SK-N-SH (cell line): ENCODE data around the gene CCR3. TPM values are rescaled to one million over a fixed set of nuclear protein-coding genes. Genes with fewer than 3 reads are reported as not detected.

Experiments used
- CTCF ChIA-PET: fragments of 300-600, 350-600 bp; formaldehyde crosslinking; extraction: SDS; loops from one replicate; lab custom pipeline; 2021; lab: Yijun Ruan, JAX
- POLR2A ChIA-PET: fragments of 350-600 bp; sonication (Branson Sonifier 250); formaldehyde crosslinking; extraction: SDS; loops from one replicate; lab custom pipeline; 2020; ENCODE audit warnings: antibody characterized with exemption, inconsistent platforms; lab: Yijun Ruan, JAX
- DNase-seq: peaks from one replicate; pipeline ENCODE4 v3.0.0; 2012
- H2AFZ ChIP-seq: fragments of 200-600 bp; sonication (generic); 2 replicates; pipeline ENCODE4 v1.8.1; 2016; ENCODE audit warnings: antibody characterized with exemption, mild to moderate bottlenecking, low read depth
- H3F3A ChIP-seq: fragments of 200-600 bp; sonication (generic); replicated peaks from 2 replicates; pipeline ENCODE3; 2016; ENCODE audit warnings: antibody characterized with exemption, mild to moderate bottlenecking; ENCODE audit not compliant: insufficient read depth
- H3K27ac ChIP-seq, 2 experiments: fragments of 200-500 bp in 1 of 2; fragments of 200-600 bp in 1 of 2; sonication (Bioruptor generic) in 1 of 2; sonication (generic), shearing (Covaris generic) in 1 of 2; 2 replicates each; pipeline versions ENCODE4 v1.5.1 to v1.6.1; 2014 to 2016; ENCODE audit warnings: low read depth in 2 of 2, inconsistent platforms in 1 of 2, low read length in 1 of 2, mild to moderate bottlenecking in 1 of 2, mixed read lengths in 1 of 2
- H3K27me3 ChIP-seq: fragments of 200-600 bp; sonication (generic), shearing (Covaris generic); 2 replicates; pipeline ENCODE4 v1.6.1; 2016; ENCODE audit warnings: mixed run types; ENCODE audit not compliant: insufficient read depth
- H3K36me3 ChIP-seq, 2 experiments: fragments of 200-500 bp in 1 of 2; fragments of 200-600 bp in 1 of 2; sonication (Bioruptor generic) in 1 of 2; sonication (generic) in 1 of 2; replicated peaks in 1 of 2; 2 replicates each; pipeline versions ENCODE3 to v1.5.1; 2014 to 2016; ENCODE audit warnings: low read length in 1 of 2, mild to moderate bottlenecking in 1 of 2; ENCODE audit not compliant: insufficient read depth in 2 of 2, control insufficient read depth in 1 of 2
- H3K4me1 ChIP-seq, 2 experiments: fragments of 200-500 bp in 1 of 2; fragments of 200-600 bp in 1 of 2; sonication (Bioruptor generic) in 1 of 2; sonication (generic), shearing (Covaris generic) in 1 of 2; 2 replicates each; pipeline versions ENCODE4 v1.5.1 to v1.6.1; 2014 to 2016; ENCODE audit warnings: low read depth in 1 of 2, low read length in 1 of 2, mixed run types in 1 of 2; ENCODE audit not compliant: insufficient read depth in 2 of 2, control insufficient read depth in 1 of 2
- H3K4me2 ChIP-seq: fragments of 200-600 bp; sonication (generic), shearing (Covaris generic); 2 replicates; pipeline ENCODE4 v1.6.1; 2017; ENCODE audit warnings: mixed run types
- H3K4me3 ChIP-seq, 2 experiments: fragments of 200-500 bp in 1 of 2; fragments of 200-600 bp in 1 of 2; sonication (Bioruptor generic) in 1 of 2; sonication (generic), shearing (Covaris generic) in 1 of 2; 2 replicates each; pipeline versions ENCODE4 v1.5.1 to v1.8.1; 2014 to 2016; ENCODE audit warnings: low read depth in 2 of 2, inconsistent platforms in 1 of 2, low read length in 1 of 2, mild to moderate bottlenecking in 1 of 2, mixed read lengths in 1 of 2, moderate library complexity in 1 of 2
- H3K79me2 ChIP-seq: fragments of 200-600 bp; sonication (generic); 2 replicates; pipeline ENCODE4 v1.8.1; 2017; ENCODE audit warnings: mild to moderate bottlenecking; ENCODE audit not compliant: insufficient read depth
- H3K9ac ChIP-seq: fragments of 200-600 bp; sonication (generic); 2 replicates; pipeline ENCODE4 v1.6.1; 2017; ENCODE audit warnings: mixed run types
- H3K9me2 ChIP-seq: fragments of 200-600 bp; sonication (generic); 2 replicates; pipeline ENCODE4 v1.6.1; 2017; ENCODE audit warnings: mixed run types
- H3K9me3 ChIP-seq: fragments of 200-600 bp; sonication (generic); 2 replicates; pipeline ENCODE4 v1.6.1; 2017; ENCODE audit warnings: mixed run types, mild to moderate bottlenecking, moderate library complexity
- H4K20me1 ChIP-seq: fragments of 200-600 bp; sonication (generic); 2 replicates; pipeline ENCODE4 v1.6.1; 2017; ENCODE audit warnings: mild to moderate bottlenecking, mixed run types; ENCODE audit not compliant: insufficient read depth
- CHD2 ChIP-seq: fragments of 150-350 bp; IDR thresholded peaks from 2 replicates; pipeline ENCODE4 v1.6.1; 2018; ENCODE audit warnings: low read length; ENCODE audit not compliant: partially characterized antibody
- CTCF ChIP-seq: fragments of 200-600 bp; sonication (generic); IDR thresholded peaks from 2 replicates; pipeline ENCODE4 v1.6.1; 2017; ENCODE audit warnings: antibody characterized with exemption, mild to moderate bottlenecking, moderate library complexity
- EZH2phosphoT487 ChIP-seq: fragments of 200-600 bp; sonication (generic); IDR thresholded peaks from 2 replicates; pipeline ENCODE4 v1.6.1; 2017; ENCODE audit warnings: low read depth, mixed run types, mild to moderate bottlenecking, antibody characterized with exemption, moderate library complexity, borderline replicate concordance
- FOXM1 ChIP-seq: IDR thresholded peaks from 2 replicates; pipeline ENCODE4 v1.4.0; 2012; ENCODE audit warnings: low read depth, mild to moderate bottlenecking
- JUND ChIP-seq: IDR thresholded peaks from 2 replicates; pipeline ENCODE4 v1.4.0; 2012
- MAX ChIP-seq: IDR thresholded peaks from 2 replicates; pipeline ENCODE4 v1.4.0; 2012; ENCODE audit warnings: low read depth
- NRF1 ChIP-seq: IDR thresholded peaks from 2 replicates; pipeline ENCODE4 v1.6.1; 2012; ENCODE audit warnings: low read depth, mild to moderate bottlenecking, low read length
- PBX3 ChIP-seq: IDR thresholded peaks from 2 replicates; pipeline ENCODE4; 2012
- POLR2AphosphoS5 ChIP-seq: IDR thresholded peaks from 2 replicates; pipeline ENCODE4 v1.6.1; 2012; ENCODE audit warnings: low read depth, low read length
- TEAD4 ChIP-seq: IDR thresholded peaks from 2 replicates; pipeline ENCODE4 v1.4.0; 2012; ENCODE audit warnings: mild to moderate bottlenecking, borderline replicate concordance; ENCODE audit not compliant: insufficient read depth
- USF2 ChIP-seq: fragments of 150-350 bp; IDR thresholded peaks from 2 replicates; pipeline ENCODE4 v1.6.1; 2017; ENCODE audit warnings: antibody characterized with exemption, low read length, low read depth, borderline replicate concordance
- YY1 ChIP-seq: IDR thresholded peaks from 2 replicates; pipeline ENCODE4 v1.4.0; 2012; ENCODE audit warnings: low read depth, mild to moderate bottlenecking
- WGBS: methylation state at CpG from one replicate; pipeline ENCODE4 v1.1.6; 2017; ENCODE audit warnings: low lambda C conversion rate; 5-methylcytosine and 5-hydroxymethylcytosine counted together
- polyA plus RNA-seq, 3 experiments: library from polyadenylated mRNA; depleted of rRNA; stranded (reverse); fragments of >200 nt; gene quantifications; 2 replicates each; pipeline ENCODE4 v1.2.3, GENCODE V29; 2012

Gene CCR3
- polyA plus RNA-seq, 1 of the 3 experiments (the other 2 are of a cell fraction), result not detected

- TF ChIP-seq CTCF (no peak), JUND (no peak)
These were observed 49.3 kb upstream of the CCR3 start (continued) for GRCh38 chr3:46192939-46193338.

- Histone ChIP-seq H2AFZ (no peak overlapping the region), H4K20me1 (no peaks in the 10 kb centered on the region), H3K27ac (no peak overlapping the region), H3K27me3 (no peaks in the 10 kb centered on the region; the same call in 1 of the 2 replicates), H3K9me3 (no peaks in the 10 kb centered on the region), H3K4me1 (no peaks in the 10 kb centered on the region), H3F3A (no peaks in the 10 kb centered on the region), H3K9me2 (no peaks in the 10 kb centered on the region), H3K9ac (no peak overlapping the region), H3K4me2 (no peak overlapping the region), H3K36me3 (no peaks in the 10 kb centered on the region), H3K79me2 (no peaks in the 10 kb centered on the region), H3K4me3 (no peak overlapping the region)
- WGBS, result 0% methylated on average over 1 of the region's 1 CpG
- TF ChIP-seq MAX, result no peak
- TF ChIP-seq EZH2phosphoT487, result no peak
- TF ChIP-seq TEAD4, result no peak
- no peak for TF ChIP-seq NRF1
- TF ChIP-seq YY1, result no peak
- no peak for TF ChIP-seq FOXM1
- no peak for TF ChIP-seq USF2
- TF ChIP-seq PBX3, result no peak
- TF ChIP-seq POLR2AphosphoS5, result no peak
- CTCF ChIA-PET, result interaction anchor here (0.8 kb wide), 1 partner anchor 256 kb away, joined by 3 read pairs; no protein-coding TSS in a partner anchor
- DNase-seq, result no peak
- POLR2A ChIA-PET, result no interaction called here
These were observed 48.8 kb upstream of the CCR3 start for GRCh38 chr3:46193436-46193835.

GRCh38 chr3:46194868-46195553 lies 47.2 kb upstream of the CCR3 start:
- no peak for DNase-seq
- no peak overlapping the region for H3K4me3 ChIP-seq
- H2AFZ ChIP-seq, result no peak overlapping the region
- no peaks in the 10 kb centered on the region for H3K4me1 ChIP-seq
- no peak overlapping the region for H3K4me2 ChIP-seq
- no peaks in the 10 kb centered on the region; the same call in 1 of the 2 replicates for H3K27me3 ChIP-seq
- TF ChIP-seq CHD2, result no peak
- H4K20me1 ChIP-seq, result no peaks in the 10 kb centered on the region
- CTCF ChIA-PET, result no interaction called here
- POLR2A ChIA-PET, result no interaction called here
- no peaks in the 10 kb centered on the region for H3K9me3 ChIP-seq
- H3K27ac ChIP-seq, result no peak overlapping the region
- 3% methylated on average over 4 of the region's 4 CpGs for WGBS
- no peak overlapping the region for H3K9ac ChIP-seq
- H3K79me2 ChIP-seq, result no peaks in the 10 kb centered on the region
- no peaks in the 10 kb centered on the region for H3K9me2 ChIP-seq
- no peaks in the 10 kb centered on the region for H3F3A ChIP-seq
- H3K36me3 ChIP-seq, result no peaks in the 10 kb centered on the region
